Fibroblast of the aortic adventitia (primary cell): Measurements from ENCODE around the gene STK16. TPM values are rescaled to one million over a fixed set of nuclear protein-coding genes. Genes with fewer than 3 reads are reported as not detected.
A peak's percentile ranks its signal among the peaks of the same experiment; 100 is the strongest.

ENCODE experiments used
- DNase-seq: peaks from one replicate; pipeline ENCODE4 v3.0.0-alpha.2; 2010; ENCODE audit warnings: low read depth
- H3K4me3 ChIP-seq: 2 replicates; pipeline ENCODE4 v1.5.1; 2011; ENCODE audit warnings: low read depth, mild to moderate bottlenecking, control low read depth, low read length, moderate library complexity
- total RNA-seq: library from RNA; depleted of rRNA; stranded (reverse); fragments of >200 nt; gene quantifications from 2 replicates; pipeline ENCODE4 v1.2.3, GENCODE V29; 2012; ENCODE audit warnings: low replicate concordance
- TF ChIP-seq, protein P1 (sequence below): IDR thresholded peaks from 2 replicates; pipeline ENCODE4 v1.5.1; 2011; ENCODE audit warnings: mild to moderate bottlenecking, low read length, control low read depth, inconsistent platforms; ENCODE audit not compliant: insufficient read depth

Gene STK16
- total RNA-seq, 1 donor, result 40.2 TPM

DNA sequence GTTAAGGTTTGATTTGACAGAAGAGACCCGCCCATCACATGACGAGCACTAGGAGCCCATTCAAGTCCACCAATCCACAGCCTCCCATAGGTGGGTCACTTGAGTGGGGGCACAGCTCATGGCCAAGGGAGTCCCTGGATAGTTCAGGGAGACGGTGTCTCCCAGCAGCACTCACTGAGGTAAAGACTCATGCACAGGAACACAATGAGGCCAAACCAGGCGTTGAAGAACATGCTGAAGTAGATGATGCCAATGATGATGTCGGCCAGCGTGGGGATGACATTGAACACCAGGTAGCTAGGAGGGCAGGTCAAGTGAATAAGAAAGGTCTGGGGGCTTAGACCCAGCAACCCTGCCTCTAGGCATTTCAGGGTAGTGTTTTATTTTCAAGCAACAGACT is 30.5 kb upstream of the STK16 start:
- TF ChIP-seq, protein P1, sequence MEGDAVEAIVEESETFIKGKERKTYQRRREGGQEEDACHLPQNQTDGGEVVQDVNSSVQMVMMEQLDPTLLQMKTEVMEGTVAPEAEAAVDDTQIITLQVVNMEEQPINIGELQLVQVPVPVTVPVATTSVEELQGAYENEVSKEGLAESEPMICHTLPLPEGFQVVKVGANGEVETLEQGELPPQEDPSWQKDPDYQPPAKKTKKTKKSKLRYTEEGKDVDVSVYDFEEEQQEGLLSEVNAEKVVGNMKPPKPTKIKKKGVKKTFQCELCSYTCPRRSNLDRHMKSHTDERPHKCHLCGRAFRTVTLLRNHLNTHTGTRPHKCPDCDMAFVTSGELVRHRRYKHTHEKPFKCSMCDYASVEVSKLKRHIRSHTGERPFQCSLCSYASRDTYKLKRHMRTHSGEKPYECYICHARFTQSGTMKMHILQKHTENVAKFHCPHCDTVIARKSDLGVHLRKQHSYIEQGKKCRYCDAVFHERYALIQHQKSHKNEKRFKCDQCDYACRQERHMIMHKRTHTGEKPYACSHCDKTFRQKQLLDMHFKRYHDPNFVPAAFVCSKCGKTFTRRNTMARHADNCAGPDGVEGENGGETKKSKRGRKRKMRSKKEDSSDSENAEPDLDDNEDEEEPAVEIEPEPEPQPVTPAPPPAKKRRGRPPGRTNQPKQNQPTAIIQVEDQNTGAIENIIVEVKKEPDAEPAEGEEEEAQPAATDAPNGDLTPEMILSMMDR, result no peak
- H3K4me3 ChIP-seq, result no peak overlapping the region
- DNase-seq, result no peak

DNA sequence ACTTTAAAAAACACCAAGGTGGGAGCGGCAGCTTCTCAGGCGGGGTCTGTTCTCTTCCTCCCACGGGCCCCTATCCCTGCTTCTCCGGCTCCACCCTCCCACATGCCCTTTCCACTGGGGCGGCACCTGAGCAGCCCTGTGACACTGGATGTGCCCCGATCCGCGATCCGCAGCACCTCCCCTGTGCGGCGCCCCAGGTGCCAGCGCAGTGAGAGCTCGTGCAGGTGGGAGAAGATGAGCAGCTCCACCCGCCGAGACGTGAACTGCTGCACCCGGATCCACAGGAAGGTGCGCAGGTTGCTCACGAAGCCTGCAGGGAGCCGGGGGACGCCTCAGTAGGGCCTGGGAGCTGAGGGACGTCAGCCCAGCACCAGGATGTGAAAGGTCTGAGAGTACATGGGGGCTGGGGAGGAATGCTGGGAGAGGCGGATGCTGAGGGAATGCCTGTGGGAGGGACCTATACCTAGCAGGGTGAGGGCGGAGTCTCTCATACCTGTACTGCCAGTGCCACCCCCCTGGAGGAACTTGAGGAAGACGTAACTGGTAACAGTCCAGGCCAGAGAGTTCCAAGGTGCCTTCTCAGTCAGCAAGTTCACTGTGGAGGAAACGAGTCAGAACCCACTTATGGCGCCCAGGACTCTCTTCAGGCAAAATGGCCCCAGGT is 29.3 kb upstream of the STK16 start:
- no peak for DNase-seq
- H3K4me3 ChIP-seq, result no peak overlapping the region
- TF ChIP-seq, protein P1, result no peak

DNA sequence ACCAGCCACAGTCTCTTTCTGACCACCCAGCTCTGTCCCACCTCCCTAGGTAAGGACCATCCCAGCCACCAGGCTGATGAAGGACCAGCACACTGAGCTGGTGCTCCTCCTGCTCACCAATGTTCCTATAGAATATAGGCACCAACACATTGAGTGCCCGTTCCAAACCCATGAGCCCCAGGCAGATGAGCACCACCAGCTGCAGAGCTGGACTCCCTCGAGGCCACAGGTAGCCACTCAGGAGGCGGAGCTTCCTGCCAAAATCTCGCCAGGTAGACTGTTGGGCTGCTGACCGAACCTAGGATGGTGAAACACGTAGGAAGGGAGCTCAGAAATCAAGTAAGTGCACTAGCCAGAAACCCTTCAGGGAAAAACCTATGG is 28.8 kb upstream of the STK16 start:
- TF ChIP-seq, protein P1, result no peak
- no peak for DNase-seq
- H3K4me3 ChIP-seq, result no peak overlapping the region

DNA sequence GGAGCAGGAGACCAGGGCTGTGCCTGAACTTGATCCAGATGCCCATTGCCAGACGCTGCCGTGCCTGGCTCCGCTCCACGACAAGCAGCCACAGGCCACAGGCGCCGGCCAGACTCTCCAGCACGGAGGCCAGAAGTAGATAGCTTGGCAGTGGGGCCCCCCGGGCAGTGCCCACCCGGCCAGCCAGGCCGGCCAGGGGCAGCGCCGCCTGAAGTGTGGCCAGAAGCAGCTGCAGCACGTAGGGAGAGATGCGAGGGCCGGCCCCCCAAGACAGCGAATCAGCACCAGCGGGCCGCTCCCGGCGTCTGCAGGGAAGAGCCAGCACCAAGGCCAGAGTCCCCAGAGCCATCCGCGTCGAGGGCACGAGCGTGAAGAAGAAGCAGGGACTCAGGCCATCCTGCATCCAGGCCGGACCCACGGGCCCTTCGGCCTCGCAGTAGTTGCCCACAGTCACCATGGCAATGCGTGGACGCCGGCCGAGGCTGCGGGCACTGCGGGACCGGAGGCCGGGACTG is 27.0 kb upstream of the STK16 start:
- TF ChIP-seq, protein P1, result no peak
- peak overlapping the region; percentile 71 for H3K4me3 ChIP-seq
- DNase-seq, result no peak

DNA sequence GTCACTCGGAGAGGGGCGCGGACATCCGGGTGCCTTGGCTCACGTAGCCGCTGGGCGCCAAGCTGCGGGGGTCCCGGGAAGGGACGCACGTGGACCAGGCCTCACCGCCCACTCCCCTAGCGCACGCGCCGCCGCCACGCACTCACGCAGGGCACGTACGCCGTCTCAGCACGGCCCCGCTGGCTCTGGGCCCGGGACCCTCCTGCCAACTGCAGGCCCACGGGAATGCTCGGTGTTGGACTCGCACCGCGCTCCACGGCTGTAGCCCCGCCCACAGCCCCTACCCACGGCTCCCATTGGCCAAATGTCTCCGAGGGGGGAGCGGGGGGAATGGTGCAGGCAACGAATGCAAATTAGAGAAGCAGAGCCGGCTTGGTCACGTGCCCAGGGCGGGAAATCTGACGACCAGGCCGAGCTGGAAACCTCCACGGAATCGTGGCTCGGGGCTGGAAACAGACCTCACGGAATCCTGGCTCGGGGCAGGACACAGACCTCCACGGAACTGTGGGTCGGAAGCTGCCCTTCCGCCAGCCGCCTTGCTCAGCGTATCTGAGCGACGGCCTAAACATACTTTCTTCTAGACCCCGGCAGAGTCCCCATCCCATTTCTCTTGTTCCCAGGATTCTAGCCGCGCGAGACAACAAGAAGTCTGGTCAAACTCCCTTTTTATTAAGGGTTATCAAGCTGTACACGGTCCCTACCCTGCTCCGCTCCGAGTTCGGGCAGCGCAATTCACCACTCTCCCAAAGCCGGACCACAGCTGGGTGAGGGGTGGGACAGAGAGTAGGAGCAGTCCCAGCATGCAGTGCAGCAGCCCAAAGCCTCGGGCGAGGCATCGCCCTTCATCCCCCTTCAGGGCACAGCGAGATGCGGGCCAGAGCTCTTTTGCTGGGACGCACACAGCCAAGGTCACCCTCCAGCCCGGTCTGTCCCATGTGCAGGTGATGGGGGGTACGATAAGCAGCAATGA is 26.3 kb upstream of the STK16 start, which contains the start of gene ABCB6:
TSS of gene ABCB6 (minus strand) at position 227 of the 970 bp plus-strand sequence. CDS start 285 bp downstream, outside the sequence.
- H3K4me3 ChIP-seq, result peak within 1 kb of the TSS; percentile 71
- DNase-seq, result peak; percentile 96
- TF ChIP-seq, protein P1, result no peak

DNA sequence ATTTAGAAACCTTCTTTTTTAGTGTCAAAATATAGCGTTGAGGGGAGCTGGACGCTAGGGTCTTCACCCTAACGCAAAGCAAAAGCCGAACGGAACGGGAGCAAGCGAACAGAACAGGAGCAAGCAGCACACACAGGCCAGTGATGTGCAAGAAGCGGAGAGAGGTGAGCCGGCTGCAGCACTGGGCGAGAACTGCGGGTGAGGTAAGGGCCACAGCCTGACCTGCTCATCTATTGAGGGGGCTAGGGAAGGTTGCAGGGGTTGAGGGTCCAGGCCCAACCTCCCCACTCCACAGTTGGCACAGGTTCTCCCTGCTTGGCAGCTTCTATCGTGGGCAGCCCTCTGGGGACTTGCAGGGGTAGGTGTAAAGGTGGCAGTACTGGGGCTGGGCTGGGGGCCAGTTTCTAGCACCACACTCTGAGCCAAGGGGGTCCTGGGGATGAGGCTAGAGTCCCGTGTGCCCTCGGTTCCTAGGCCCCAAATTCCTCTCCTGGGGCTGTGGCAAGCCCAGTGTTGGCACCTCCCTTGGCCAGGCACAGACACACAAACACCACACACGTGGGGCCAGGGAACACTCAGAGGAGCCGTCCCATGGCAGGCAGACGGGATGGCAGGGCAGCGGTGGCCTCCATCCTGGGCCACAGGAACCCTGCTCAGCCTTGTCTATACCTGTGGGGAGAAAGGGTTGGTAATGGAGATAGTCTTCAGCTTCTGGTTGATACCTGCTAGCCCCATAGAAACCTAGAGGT is 25.3 kb upstream of the STK16 start:
- no peak for DNase-seq
- TF ChIP-seq, protein P1, result no peak
- no peak overlapping the region for H3K4me3 ChIP-seq
